Measurements from ENCODE around the gene LINC01488. TPM values are rescaled to one million over a fixed set of nuclear protein-coding genes. Genes with fewer than 3 reads are reported as not detected.

Gene LINC01488
- not detected for polyA plus RNA-seq (2012; ENCODE audit: insufficient read depth, insufficient read length, low read depth)

DNA sequence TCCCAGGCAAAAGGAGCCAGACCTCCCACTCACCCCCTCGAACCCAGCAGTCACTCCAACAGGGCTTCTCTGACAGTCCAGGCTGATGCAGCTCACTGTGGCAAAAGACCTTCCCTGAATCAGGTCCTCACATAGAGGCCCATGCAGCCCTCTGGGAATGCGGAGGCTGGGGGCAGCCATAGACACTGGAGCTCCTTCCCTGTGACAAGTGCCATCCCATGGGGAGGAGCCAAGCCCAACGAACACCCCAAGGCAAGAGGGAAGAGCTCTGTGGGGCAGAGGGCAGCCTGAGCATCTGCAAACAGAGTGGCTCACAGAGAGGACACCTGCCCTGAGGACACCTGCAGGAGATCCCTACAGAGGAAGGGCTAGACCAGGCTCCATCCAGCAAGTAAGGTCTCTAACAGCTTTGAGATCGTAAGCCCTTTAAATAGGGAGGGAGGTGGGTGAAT is at the start of gene LINC01488:
Gene LINC01488, plus strand, starts transcription at position 271 of the 452 bp plus-strand sequence.
- no peaks in the 10 kb centered on the region for H3K4me1 ChIP-seq
- no peaks in the 10 kb centered on the region for H3K27me3 ChIP-seq
- TF ChIP-seq, protein P1, sequence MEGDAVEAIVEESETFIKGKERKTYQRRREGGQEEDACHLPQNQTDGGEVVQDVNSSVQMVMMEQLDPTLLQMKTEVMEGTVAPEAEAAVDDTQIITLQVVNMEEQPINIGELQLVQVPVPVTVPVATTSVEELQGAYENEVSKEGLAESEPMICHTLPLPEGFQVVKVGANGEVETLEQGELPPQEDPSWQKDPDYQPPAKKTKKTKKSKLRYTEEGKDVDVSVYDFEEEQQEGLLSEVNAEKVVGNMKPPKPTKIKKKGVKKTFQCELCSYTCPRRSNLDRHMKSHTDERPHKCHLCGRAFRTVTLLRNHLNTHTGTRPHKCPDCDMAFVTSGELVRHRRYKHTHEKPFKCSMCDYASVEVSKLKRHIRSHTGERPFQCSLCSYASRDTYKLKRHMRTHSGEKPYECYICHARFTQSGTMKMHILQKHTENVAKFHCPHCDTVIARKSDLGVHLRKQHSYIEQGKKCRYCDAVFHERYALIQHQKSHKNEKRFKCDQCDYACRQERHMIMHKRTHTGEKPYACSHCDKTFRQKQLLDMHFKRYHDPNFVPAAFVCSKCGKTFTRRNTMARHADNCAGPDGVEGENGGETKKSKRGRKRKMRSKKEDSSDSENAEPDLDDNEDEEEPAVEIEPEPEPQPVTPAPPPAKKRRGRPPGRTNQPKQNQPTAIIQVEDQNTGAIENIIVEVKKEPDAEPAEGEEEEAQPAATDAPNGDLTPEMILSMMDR (IDR thresholded peaks at IDR 0.05; ENCODE audit: low read depth, low read length), result no peak
- H3K9me3 ChIP-seq, result no peaks in the 10 kb centered on the region
- no peak within 1 kb of the TSS for H3K4me3 ChIP-seq (ENCODE audit: low read depth, low read length)
- no peaks in the 10 kb centered on the region for H3K36me3 ChIP-seq
- no peak for DNase-seq

DNA sequence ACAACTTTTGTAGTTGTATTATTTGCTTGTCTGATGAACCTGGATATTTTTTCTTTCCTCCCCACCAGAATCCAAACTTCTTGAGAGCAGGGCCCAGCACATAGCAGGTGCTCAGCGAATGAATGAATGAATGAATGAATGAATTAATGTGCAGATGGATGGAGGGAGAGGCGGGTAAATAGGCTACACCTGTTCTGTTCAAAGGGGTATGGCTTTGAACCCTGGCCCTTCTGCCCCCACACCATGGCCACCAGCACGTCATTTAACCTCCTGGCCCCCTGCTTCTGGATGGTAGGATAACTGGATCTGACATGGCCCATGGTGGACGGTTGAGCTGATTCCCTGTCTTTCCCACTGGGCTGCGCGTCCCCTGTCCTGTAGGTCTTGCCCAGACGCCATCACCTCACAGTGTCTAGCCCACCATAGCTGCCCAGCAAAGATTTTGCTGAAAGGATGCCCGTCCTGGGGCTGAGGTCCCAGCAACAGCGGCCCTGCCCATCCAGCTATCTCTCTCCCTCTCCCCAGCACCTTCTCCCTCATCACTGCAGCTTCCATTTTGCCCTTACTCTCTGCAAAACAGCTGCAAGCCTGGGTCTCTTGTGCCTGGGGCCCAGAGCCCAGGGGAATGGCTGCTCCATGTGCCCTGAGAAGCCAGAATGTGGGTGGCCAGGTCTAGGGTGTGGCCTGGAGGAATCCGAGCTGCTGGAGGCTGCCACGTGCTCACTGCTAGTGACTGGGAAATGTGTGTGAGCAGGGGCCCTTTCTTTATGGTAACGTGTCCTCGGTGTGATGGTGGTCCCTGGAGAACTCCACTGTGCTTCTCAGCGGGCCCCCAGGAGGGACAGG is 49.3 kb upstream of the LINC01488 start:
- Histone ChIP-seq H3K9me3 (no peaks in the 10 kb centered on the region), H3K27me3 (no peaks in the 10 kb centered on the region), H3K4me1 (peaks cover 4% of the 10 kb centered on the region; the same call in 1 of the 2 replicates), H3K36me3 (no peaks in the 10 kb centered on the region), H3K4me3 (ENCODE audit: low read depth, low read length) (no peak overlapping the region)
- DNase-seq, result no peak
- TF ChIP-seq, protein P1 (IDR thresholded peaks at IDR 0.05; ENCODE audit: low read depth, low read length), result no peak

DNA sequence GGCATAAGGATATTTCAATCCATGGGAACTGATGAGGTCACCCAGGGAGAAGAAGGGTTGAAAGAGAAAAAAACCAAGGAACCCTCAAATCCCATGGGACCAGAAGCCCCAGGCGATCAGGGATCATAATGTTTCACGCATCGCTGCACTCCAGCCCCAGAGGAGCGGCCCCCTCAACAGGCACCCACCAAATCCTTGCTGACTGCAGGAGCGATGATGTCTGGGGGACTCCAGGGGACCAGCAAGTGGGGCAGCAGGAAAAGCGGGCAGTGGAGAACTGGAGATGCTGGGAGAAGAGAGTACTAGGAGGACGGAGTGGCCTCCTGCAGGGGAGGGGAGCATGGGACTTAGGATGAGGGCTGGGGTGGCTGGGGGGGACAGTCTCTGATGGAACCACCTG is 47.7 kb upstream of the LINC01488 start:
- H3K36me3 ChIP-seq, result no peaks in the 10 kb centered on the region
- H3K4me1 ChIP-seq, result peaks cover 8% of the 10 kb centered on the region
- H3K4me3 ChIP-seq (ENCODE audit: low read depth, low read length), result no peak overlapping the region
- no peak for DNase-seq
- no peaks in the 10 kb centered on the region for H3K27me3 ChIP-seq
- TF ChIP-seq, protein P1 (IDR thresholded peaks at IDR 0.05; ENCODE audit: low read depth, low read length), result no peak
- no peaks in the 10 kb centered on the region for H3K9me3 ChIP-seq

DNA sequence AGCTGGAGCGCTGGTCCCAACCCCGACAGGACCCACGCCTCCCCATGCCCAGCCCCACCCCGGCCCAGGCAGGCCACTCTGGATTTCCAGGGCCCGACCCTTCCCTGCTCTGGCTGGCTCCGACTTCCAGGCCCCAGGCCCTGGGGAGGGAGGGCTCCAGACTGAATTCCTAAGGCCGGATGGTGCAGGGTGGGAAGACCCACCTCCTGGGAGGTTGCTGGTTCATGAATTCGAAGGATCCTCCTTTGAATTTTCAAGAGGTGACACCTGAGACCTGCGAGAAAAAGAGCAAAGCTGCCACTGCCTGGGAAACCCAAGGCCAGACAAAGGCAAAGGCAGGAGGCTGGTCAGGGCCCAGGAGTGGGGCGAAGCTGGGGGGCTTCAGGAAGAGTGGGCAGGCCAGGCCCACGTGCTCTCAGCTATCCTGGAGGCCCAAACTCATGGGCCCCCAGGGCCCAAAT is 47.0 kb upstream of the LINC01488 start:
- Histone ChIP-seq H3K27me3 (no peaks in the 10 kb centered on the region), H3K36me3 (no peaks in the 10 kb centered on the region), H3K9me3 (no peaks in the 10 kb centered on the region), H3K4me1 (peaks cover 8% of the 10 kb centered on the region), H3K4me3 (ENCODE audit: low read depth, low read length) (no peak overlapping the region)
- TF ChIP-seq, protein P1 (IDR thresholded peaks at IDR 0.05; ENCODE audit: low read depth, low read length), result no peak
- DNase-seq, result no peak

DNA sequence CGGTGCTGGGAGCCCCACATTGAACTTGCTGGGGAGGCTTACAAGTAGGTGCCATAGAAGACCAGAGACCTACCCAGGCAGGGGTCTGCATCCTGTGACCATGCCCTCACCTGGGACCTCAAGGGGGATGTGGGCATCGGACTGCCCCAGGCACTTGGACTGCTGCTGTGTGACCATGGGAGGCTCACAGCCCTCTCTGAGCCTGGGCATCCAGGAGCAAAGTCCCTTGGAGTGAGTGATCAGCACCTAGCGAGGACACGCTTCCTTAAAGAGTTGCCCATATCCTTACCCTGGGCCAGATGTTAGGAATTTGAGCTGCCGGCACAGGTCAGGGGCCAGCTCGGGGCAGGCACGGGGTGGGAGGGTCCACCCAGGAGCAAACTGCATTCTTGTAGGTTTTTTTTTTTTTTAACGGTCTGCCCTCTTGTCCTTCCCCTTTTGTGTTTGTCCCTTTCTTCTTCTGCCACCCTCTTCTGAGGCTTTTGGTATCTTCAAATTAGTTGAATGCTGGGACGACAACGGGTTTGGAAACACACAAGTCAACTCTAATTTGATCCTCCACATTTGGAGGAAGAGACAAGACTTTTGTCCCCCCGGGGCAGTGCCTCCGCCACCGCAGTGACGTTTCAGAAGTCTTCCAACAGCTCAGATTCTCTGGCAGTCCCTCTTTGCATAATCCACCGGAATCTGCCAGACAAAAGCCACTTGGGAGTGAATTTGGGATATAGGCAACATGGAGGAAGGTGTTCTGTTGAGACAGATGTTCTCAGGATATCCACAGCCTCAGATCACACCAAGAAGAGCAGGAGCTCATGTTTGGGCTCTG is 46.1 kb upstream of the LINC01488 start:
- no peaks in the 10 kb centered on the region for H3K9me3 ChIP-seq
- H3K36me3 ChIP-seq, result no peaks in the 10 kb centered on the region
- no peak overlapping the region for H3K4me3 ChIP-seq (ENCODE audit: low read depth, low read length)
- TF ChIP-seq, protein P1 (IDR thresholded peaks at IDR 0.05; ENCODE audit: low read depth, low read length), result no peak
- H3K4me1 ChIP-seq, result peaks cover 8% of the 10 kb centered on the region
- no peak for DNase-seq
- H3K27me3 ChIP-seq, result no peaks in the 10 kb centered on the region
